Midbrain (tissue), 1 donor: ENCODE measurements around the gene ATOH1.

Experiments used
- DNase-seq: peaks from one replicate; lab custom pipeline; 2025; lab: John Stamatoyannopoulos, UW

Gene ATOH1

GRCh38 chr4:93828332-93828994 is at the start of gene ATOH1:
Gene ATOH1 (plus strand): TSS chr4:93828753. CDS start chr4:93828927, 174 bp downstream.
- peak; percentile 6 for DNase-seq

GRCh38 chr4:93779228-93779627 is 49.3 kb upstream of the ATOH1 start:
- DNase-seq: no peak

- no peak for DNase-seq
Observed at GRCh38 chr4:93780080-93780479, 48.5 kb upstream of the ATOH1 start.

GRCh38 chr4:93781198-93781597 is 47.4 kb upstream of the ATOH1 start:
- no peak for DNase-seq

GRCh38 chr4:93786149-93786548 is 42.4 kb upstream of the ATOH1 start:
- DNase-seq: no peak

- no peak for DNase-seq
Observed at GRCh38 chr4:93788712-93789111, 39.8 kb upstream of the ATOH1 start.

GRCh38 chr4:93791570-93792195 is 36.9 kb upstream of the ATOH1 start:
- DNase-seq: peak; percentile 68

GRCh38 chr4:93802045-93802444 is 26.5 kb upstream of the ATOH1 start:
- no peak for DNase-seq

GRCh38 chr4:93809773-93810172 is 18.8 kb upstream of the ATOH1 start:
- DNase-seq: no peak

- DNase-seq: no peak
Observed at GRCh38 chr4:93810340-93810992, 18.1 kb upstream of the ATOH1 start.

GRCh38 chr4:93813092-93813491 is 15.5 kb upstream of the ATOH1 start:
- DNase-seq: no peak

- no peak for DNase-seq
Observed at GRCh38 chr4:93814141-93814540, 14.4 kb upstream of the ATOH1 start.

GRCh38 chr4:93814722-93815121 is 13.8 kb upstream of the ATOH1 start:
- no peak for DNase-seq

- no peak for DNase-seq
Observed at GRCh38 chr4:93825551-93826216, 2.9 kb upstream of the ATOH1 start.

- no peak for DNase-seq
Observed at GRCh38 chr4:93827272-93827947, 1.1 kb upstream of the ATOH1 start.

GRCh38 chr4:93828995-93829819 is 654 bp downstream of the ATOH1 start:
- DNase-seq: no peak

GRCh38 chr4:93829820-93830687 is 1.5 kb downstream of the ATOH1 start:
- no peak for DNase-seq

GRCh38 chr4:93831716-93832496 is 3.4 kb downstream of the ATOH1 start:
- no peak for DNase-seq

GRCh38 chr4:93834249-93835066 is 5.9 kb downstream of the ATOH1 start:
- DNase-seq: no peak
